ENCODE data around the gene CFAP99.
"Not testable (repeated sequence)": the region's sequence is repeated elsewhere in the genome, so short reads cannot be mapped to it uniquely, and the experiment has no call there.

CFAP99 gene

GRCh38 chr4:2412885-2413716, 5.7 kb upstream of the CFAP99 start:
- no peak for DNase-seq

GRCh38 chr4:2413821-2414610, 4.7 kb upstream of the CFAP99 start:
- no peak for DNase-seq

GRCh38 chr4:2415213-2415612, 3.5 kb upstream of the CFAP99 start:
- no peak for DNase-seq

GRCh38 chr4:2415881-2416563, 2.7 kb upstream of the CFAP99 start:
- DNase-seq: no peak

- DNase-seq: no peak
Measured at GRCh38 chr4:2416564-2417225, 2.1 kb upstream of the CFAP99 start.

GRCh38 chr4:2417226-2417764, 1.5 kb upstream of the CFAP99 start:
- no peak for DNase-seq

GRCh38 chr4:2417765-2418649, 748 bp upstream of the CFAP99 start, which contains the start of gene ZFYVE28:
Gene ZFYVE28 (minus strand): TSS chr4:2418645. CDS start chr4:2418323, 322 bp downstream.
- DNase-seq: no peak

GRCh38 chr4:2419814-2420213, 1.1 kb downstream of the CFAP99 start:
- no peak for DNase-seq

- DNase-seq: no peak
Measured at GRCh38 chr4:2421928-2422327, 3.2 kb downstream of the CFAP99 start.

GRCh38 chr4:2423066-2423465, 4.3 kb downstream of the CFAP99 start:
- DNase-seq: no peak

- no peak for DNase-seq
Measured at GRCh38 chr4:2423695-2424094, 4.9 kb downstream of the CFAP99 start.

- DNase-seq: no peak
Measured at GRCh38 chr4:2424581-2424980, 5.8 kb downstream of the CFAP99 start.

- DNase-seq: no peak
Measured at GRCh38 chr4:2425386-2426068, 6.8 kb downstream of the CFAP99 start.

GRCh38 chr4:2426069-2426397, 7.3 kb downstream of the CFAP99 start:
- no peak for DNase-seq

- DNase-seq: no peak
Measured at GRCh38 chr4:2426711-2427275, 8.0 kb downstream of the CFAP99 start.

GRCh38 chr4:2427383-2428334, 8.9 kb downstream of the CFAP99 start:
- no peak for DNase-seq

GRCh38 chr4:2428496-2429213, 9.9 kb downstream of the CFAP99 start:
- DNase-seq: no peak

GRCh38 chr4:2429945-2430757, 11.4 kb downstream of the CFAP99 start:
- not testable (repeated sequence) for DNase-seq
